GM19238 (cell line): ENCODE data around the gene ATP6V1G3.
"Not testable (repeated sequence)": the region's sequence is repeated elsewhere in the genome, so short reads cannot be mapped to it uniquely, and the experiment has no call there.

ENCODE experiments used
- DNase-seq: peaks from one replicate; pipeline ENCODE4 v3.0.0; 2011; ENCODE audit warnings: low spot score; ENCODE audit not compliant: insufficient read length

The ATP6V1G3 gene

GRCh38 chr1:198497326-198498102 lies 43.0 kb downstream of the ATP6V1G3 start:
- no peak for DNase-seq

- DNase-seq: no peak
Observed at GRCh38 chr1:198496216-198497143, 44.0 kb downstream of the ATP6V1G3 start.

GRCh38 chr1:198495631-198496030 lies 44.8 kb downstream of the ATP6V1G3 start:
- no peak for DNase-seq

GRCh38 chr1:198494658-198495103 lies 45.8 kb downstream of the ATP6V1G3 start:
- DNase-seq: no peak

- no peak for DNase-seq
Observed at GRCh38 chr1:198494139-198494538, 46.3 kb downstream of the ATP6V1G3 start.

- DNase-seq: no peak
Observed at GRCh38 chr1:198493329-198493728, 47.2 kb downstream of the ATP6V1G3 start.

GRCh38 chr1:198492872-198493271 lies 47.6 kb downstream of the ATP6V1G3 start:
- no peak for DNase-seq

GRCh38 chr1:198491596-198491995 lies 48.9 kb downstream of the ATP6V1G3 start:
- no peak for DNase-seq

- DNase-seq: no peak
Observed at GRCh38 chr1:198491028-198491427, 49.5 kb downstream of the ATP6V1G3 start.

- no peak for DNase-seq
Observed at GRCh38 chr1:198490224-198490623, 50.3 kb downstream of the ATP6V1G3 start.

GRCh38 chr1:198486903-198487302 lies 53.6 kb downstream of the ATP6V1G3 start:
- no peak for DNase-seq

GRCh38 chr1:198483645-198484044 lies 56.8 kb downstream of the ATP6V1G3 start:
- DNase-seq: no peak

GRCh38 chr1:198483006-198483405 lies 57.5 kb downstream of the ATP6V1G3 start:
- no peak for DNase-seq

GRCh38 chr1:198481661-198482060 lies 58.8 kb downstream of the ATP6V1G3 start:
- no peak for DNase-seq

GRCh38 chr1:198480876-198481275 lies 59.6 kb downstream of the ATP6V1G3 start:
- DNase-seq: no peak

GRCh38 chr1:198477354-198477753 lies 63.1 kb downstream of the ATP6V1G3 start:
- DNase-seq: not testable (repeated sequence)
